ENCODE results near the gene TCEA3. TPM values are rescaled to one million over a fixed set of nuclear protein-coding genes. Genes with fewer than 3 reads are reported as not detected.

Gene TCEA3
- total and polyA plus RNA-seq, 2 of the 4 experiments (the other 2 are of a cell fraction): 3.0 to 6.3 TPM

DNA sequence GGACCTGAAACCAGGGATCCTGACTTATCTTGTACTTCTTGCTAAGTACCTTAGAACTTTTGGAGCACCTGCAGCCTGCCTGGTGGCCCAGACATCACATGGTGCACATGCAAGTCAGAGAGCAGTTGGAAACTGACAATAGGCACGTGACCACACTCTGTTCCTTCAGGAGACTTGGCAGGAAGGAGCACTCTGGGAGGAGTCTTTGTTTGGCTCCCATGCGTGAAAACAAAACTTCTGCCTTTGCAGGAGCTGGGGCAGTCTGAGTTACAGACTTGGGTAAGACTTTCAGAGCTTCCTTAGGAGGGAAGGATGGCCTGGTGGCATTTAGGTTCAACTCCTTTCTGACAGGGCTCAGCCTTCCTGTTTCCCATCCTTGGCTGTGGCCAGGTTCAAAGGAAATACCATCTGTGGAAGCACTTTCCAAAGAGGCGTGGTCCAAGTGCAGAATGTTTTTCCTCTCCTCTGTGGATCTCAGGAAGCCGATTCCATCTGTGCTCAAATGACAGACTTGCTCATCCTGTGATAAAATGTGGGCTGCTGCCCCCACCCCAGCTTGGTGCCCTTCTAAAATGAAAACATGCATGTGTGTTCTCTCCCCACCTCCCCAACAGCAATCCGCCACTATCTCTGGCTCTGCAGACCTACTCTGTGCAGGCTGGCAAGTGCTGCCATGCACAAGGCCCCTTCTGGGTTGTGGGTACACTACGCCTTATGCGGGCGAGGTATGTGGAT, 40.8 kb downstream of the TCEA3 start:
- in situ Hi-C loops (cut with MboI; ENCODE audit: low sequenced_read_pairs) (no loop called here), dilution Hi-C loops (cut with HindIII; ENCODE audit: low sequenced_read_pairs, unreplicated experiment) (no loop called here), intact Hi-C loops (cut with micrococcal nuclease) (no loop called here)
- H2BK15ac ChIP-seq (ENCODE audit: low read depth, low read length): no peak overlapping the region
- no peak for ATAC-seq (ENCODE audit: low read depth)
- H2AFZ ChIP-seq (replicated peaks; ENCODE audit: low read length, poor library complexity): peak overlapping the region; percentile 45
- no peak overlapping the region for H4K5ac ChIP-seq (ENCODE audit: low read depth, low read length)
- peak overlapping the region; percentile 73 for H2AK9ac ChIP-seq (replicated peaks; ENCODE audit: low read depth, low read length, poor library complexity)
- no peak for TF ChIP-seq BHLHE40 (IDR thresholded peaks at IDR 0.05; ENCODE audit: low read depth, low read length)
- no peak for TF ChIP-seq CEBPB (IDR thresholded peaks at IDR 0.05; ENCODE audit: low read depth, low read length)
- TF ChIP-seq FOS (IDR thresholded peaks at IDR 0.05; ENCODE audit: low read depth, low read length): no peak
- TF ChIP-seq MAFK (IDR thresholded peaks at IDR 0.05; ENCODE audit: low read depth, low read length): no peak
- TF ChIP-seq RFX5 (IDR thresholded peaks at IDR 0.05; ENCODE audit: low read depth, low read length): no peak
- no peak for TF ChIP-seq RAD21 (IDR thresholded peaks at IDR 0.05; ENCODE audit: low read length)
- TF ChIP-seq MAZ (IDR thresholded peaks at IDR 0.05; ENCODE audit: borderline replicate concordance, low read depth, low read length): no peak
- no peak for TF ChIP-seq RCOR1 (IDR thresholded peaks at IDR 0.05; ENCODE audit: insufficient replicate concordance, low read length)
- TF ChIP-seq, protein P1, sequence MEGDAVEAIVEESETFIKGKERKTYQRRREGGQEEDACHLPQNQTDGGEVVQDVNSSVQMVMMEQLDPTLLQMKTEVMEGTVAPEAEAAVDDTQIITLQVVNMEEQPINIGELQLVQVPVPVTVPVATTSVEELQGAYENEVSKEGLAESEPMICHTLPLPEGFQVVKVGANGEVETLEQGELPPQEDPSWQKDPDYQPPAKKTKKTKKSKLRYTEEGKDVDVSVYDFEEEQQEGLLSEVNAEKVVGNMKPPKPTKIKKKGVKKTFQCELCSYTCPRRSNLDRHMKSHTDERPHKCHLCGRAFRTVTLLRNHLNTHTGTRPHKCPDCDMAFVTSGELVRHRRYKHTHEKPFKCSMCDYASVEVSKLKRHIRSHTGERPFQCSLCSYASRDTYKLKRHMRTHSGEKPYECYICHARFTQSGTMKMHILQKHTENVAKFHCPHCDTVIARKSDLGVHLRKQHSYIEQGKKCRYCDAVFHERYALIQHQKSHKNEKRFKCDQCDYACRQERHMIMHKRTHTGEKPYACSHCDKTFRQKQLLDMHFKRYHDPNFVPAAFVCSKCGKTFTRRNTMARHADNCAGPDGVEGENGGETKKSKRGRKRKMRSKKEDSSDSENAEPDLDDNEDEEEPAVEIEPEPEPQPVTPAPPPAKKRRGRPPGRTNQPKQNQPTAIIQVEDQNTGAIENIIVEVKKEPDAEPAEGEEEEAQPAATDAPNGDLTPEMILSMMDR (conservative IDR thresholded peaks at IDR 0.05; ENCODE audit: low read depth, low read length): no peak
- TF ChIP-seq POLR2A (IDR thresholded peaks at IDR 0.05; ENCODE audit: low read depth, low read length): no peak
- TF ChIP-seq, protein P2, sequence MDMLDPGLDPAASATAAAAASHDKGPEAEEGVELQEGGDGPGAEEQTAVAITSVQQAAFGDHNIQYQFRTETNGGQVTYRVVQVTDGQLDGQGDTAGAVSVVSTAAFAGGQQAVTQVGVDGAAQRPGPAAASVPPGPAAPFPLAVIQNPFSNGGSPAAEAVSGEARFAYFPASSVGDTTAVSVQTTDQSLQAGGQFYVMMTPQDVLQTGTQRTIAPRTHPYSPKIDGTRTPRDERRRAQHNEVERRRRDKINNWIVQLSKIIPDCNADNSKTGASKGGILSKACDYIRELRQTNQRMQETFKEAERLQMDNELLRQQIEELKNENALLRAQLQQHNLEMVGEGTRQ (IDR thresholded peaks at IDR 0.05; ENCODE audit: low read depth, low read length): no peak
- no peak for TF ChIP-seq MXI1 (IDR thresholded peaks at IDR 0.05; ENCODE audit: borderline replicate concordance, low read depth, low read length)
- H3K18ac ChIP-seq (ENCODE audit: low read depth, low read length): no peak overlapping the region
- no peak overlapping the region for H2BK20ac ChIP-seq (ENCODE audit: low read depth, low read length)
- 72% methylated on average over 2 of the region's 8 CpGs; no CpG with 5 or more reads in 1 of the 2 experiments for WGBS, 2 experiments (ENCODE audit: extremely low coverage in 2 of 2, insufficient read length in 1 of 2)
- no peak overlapping the region; the same call in 1 of the 2 replicates for H2BK120ac ChIP-seq (ENCODE audit: low read depth, low read length)
- no TSS peak for BruUV-seq (replicated peaks)
- 0 out of 2 replicates have a peak, but pooled peaks cover 4% of the 10 kb centered on the region for H3K9me3 ChIP-seq (ENCODE audit: control insufficient read depth, insufficient read depth, low read length)
- H3K27ac ChIP-seq (ENCODE audit: insufficient read depth, low read length): no peak overlapping the region
- H3K4me1 ChIP-seq (ENCODE audit: control insufficient read depth, insufficient read depth, low read length): peaks cover 6% of the 10 kb centered on the region
- no peak overlapping the region for H3K23ac ChIP-seq (ENCODE audit: low read depth, low read length)
- peak overlapping the region; percentile 8; the same call in 1 of the 2 replicates for H3K4ac ChIP-seq (ENCODE audit: low read depth, low read length)
- peak overlapping the region; percentile 14; the same call in 1 of the 2 replicates for H3K14ac ChIP-seq (replicated peaks; ENCODE audit: low read depth, low read length)
- no peak overlapping the region for H2BK5ac ChIP-seq (ENCODE audit: low read depth, low read length, poor library complexity, severe bottlenecking)
- no peak overlapping the region for H3K4me2 ChIP-seq (ENCODE audit: low read depth, low read length)
- H4K20me1 ChIP-seq (ENCODE audit: insufficient read depth, low read length): no peaks in the 10 kb centered on the region
- peak overlapping the region in 1 of 2 experiments; percentile 39; a peak in 2 of 4 replicates for H4K8ac ChIP-seq (ENCODE audit: low read depth in 2 of 2, low read length in 2 of 2)
- H3K9ac ChIP-seq (ENCODE audit: low read depth, low read length): no peak overlapping the region
- CTCF ChIA-PET: interaction anchor here (0.6 kb wide), 1 partner anchor 224 kb away, joined by 3 read pairs; no protein-coding TSS in a partner anchor
- no peak overlapping the region for H3K56ac ChIP-seq (ENCODE audit: extremely low read depth, insufficient read depth, low read length)
- peaks cover 2% of the 10 kb centered on the region; the same call in 1 of the 2 replicates for H3K36me3 ChIP-seq (ENCODE audit: control insufficient read depth, insufficient read depth, low read length)
- no peaks in the 10 kb centered on the region for H3K27me3 ChIP-seq (ENCODE audit: control insufficient read depth, insufficient read depth, low read length)
- POLR2A ChIA-PET (ENCODE audit: unreplicated experiment): interaction anchor here (1.1 kb wide), 1 partner anchor 39 kb away, joined by 3 read pairs; the partner anchor contains the start of gene HNRNPR
- no peak overlapping the region for H3K4me3 ChIP-seq (ENCODE audit: insufficient read depth, low read depth, low read length)
- DNase-seq: no peak
- H2AK5ac ChIP-seq (ENCODE audit: low read depth, low read length): peak overlapping the region; percentile 35; the same call in 1 of the 2 replicates
- no peak overlapping the region for H4K91ac ChIP-seq (ENCODE audit: insufficient read depth, low read depth, low read length)
- H3K79me1 ChIP-seq (ENCODE audit: low read depth in 1 of 2, low read length in 2 of 2): no peaks in the 10 kb centered on the region
- peaks cover 17% of the 10 kb centered on the region for H3K9me1 ChIP-seq (ENCODE audit: insufficient read depth, low read length)

All from IMR-90 (cell line).